ENCODE data around the gene CXCR4.

GRCh38 chr2:136136931-136137330 is 19.0 kb upstream of the CXCR4 start:
- no peak for TF ChIP-seq POLR2A (IDR thresholded peaks at IDR 0.05)
- no peak for TF ChIP-seq CTCF (IDR thresholded peaks at IDR 0.05)
